Activated T-cell treated with anti-CD3 and anti-CD28 coated beads for 1 hour (primary cell): ENCODE results near the gene FREM2.

Source experiments
- DNase-seq: peaks from one replicate; pipeline ENCODE4 v3.0.0-alpha.2; 2020; ENCODE audit warnings: low read depth

The FREM2 gene

DNA sequence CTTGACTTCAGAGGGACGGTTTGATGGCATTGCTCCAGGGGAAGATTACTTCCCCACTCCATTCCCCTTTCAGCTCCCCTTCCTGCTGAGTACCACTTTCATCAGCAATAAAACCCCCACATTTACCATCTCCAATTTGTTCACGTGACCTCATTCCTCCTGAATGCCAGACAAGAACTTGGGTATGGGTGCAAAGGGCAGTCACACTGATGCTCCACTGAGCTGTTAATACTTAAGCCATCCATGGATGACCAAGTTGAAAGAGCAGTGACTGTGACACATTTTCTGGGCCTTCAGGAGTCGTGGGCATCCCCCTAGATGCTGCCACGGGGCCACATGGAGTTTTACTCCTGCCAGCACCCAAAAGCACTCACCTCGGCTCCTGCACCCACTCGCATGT is 210.6 kb downstream of the FREM2 start:
- no peak for DNase-seq

DNA sequence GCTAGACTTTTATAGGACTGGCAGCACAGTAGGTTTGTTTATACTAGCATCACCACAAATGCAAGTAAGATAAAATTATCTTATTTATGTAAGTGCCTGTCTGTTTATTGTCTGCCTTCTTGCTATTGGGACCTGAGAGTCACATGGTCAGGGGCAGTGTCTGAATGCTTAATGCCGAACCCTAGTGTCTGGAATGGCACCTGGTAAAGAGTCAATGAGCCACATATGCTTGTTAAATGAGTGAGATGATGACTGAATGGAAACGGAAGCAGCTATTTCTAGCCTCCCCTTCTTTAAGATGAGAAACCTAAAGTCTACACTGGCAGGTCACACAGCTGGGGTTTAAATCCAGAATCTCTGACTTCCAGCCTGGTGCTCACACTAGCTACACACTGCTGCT is 211.6 kb downstream of the FREM2 start:
- DNase-seq = no peak

DNA sequence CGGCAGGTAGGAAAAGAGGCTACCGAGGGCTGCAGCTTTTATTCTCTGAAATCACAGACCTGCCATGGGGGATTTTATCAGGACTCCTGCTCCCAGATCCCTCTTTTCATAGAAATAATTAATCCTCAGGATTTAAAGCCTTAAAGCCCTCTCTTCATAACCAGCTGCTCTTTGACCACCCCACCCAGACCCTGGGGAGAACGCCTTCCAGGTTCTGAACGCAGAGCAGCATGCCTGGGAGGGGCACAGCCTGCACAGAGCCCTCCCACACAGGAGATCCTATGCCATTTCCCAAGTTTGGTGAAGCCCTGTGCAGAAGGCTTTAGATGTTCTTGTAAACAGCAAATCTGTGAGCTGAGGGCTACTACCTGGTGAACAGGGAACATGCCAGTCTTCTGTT is 212.7 kb downstream of the FREM2 start:
- no peak for DNase-seq

DNA sequence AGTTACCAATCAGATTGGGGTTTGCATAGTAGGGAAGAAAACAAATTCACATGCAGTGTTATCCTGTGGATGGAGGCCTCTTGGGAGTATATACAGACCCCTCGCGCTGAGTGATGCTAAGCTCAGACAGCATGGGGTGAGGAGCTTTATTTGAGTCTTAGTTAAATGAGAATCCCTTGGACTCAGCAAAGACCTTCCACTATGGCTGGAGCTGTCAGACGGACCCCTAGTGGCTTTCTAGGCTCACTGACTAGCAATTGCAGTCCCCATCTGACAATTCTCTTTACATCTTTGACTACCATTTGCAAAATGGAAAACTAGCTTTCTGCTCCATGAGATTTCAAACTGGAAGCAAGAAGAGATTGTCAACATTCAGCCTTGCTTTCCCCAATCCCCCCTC is 213.3 kb downstream of the FREM2 start:
- DNase-seq = no peak

GRCh38 chr13:38902551-38902950 is 215.7 kb downstream of the FREM2 start:
- DNase-seq = no peak

- DNase-seq = no peak
Observed at GRCh38 chr13:38905081-38905480, 218.2 kb downstream of the FREM2 start.

DNA sequence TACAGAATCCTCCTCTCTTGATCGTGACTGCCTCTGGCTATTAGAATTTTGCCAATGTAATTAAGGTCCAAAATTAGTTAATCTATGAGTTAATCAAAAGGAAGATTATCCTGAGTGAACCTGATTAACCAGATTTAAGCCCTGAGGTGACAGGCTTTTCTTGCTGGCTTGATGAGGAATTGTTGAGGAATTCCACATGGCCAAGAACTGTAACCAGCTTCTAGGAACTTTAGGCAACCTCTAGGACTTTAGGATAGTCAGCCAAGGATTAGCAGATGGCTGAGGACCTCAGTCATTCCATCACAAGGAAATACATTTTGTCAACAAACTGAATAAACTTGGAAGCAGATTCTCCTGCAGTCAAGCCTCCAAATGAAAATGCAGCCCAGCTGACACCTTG is 219.0 kb downstream of the FREM2 start:
- no peak for DNase-seq

DNA sequence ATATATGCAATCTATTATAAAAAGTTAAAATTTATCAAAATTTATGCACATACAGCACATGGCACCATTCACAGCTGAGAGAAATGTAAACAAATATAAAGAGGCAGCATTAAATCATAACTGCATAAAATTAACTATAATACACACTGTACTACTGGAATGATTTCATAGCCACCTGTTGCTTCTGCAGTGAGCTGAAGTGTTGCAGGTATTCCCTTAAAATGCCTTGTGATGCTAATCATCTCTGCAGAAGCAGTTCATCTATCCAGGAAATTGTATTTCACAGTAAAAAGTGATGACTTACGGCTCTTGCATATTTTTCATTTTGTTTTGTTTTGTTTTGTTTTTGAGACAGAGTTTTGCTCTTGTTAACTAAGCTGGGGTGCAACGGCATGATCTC is 221.7 kb downstream of the FREM2 start:
- no peak for DNase-seq

- no peak for DNase-seq
Observed at GRCh38 chr13:38914070-38914469, 227.2 kb downstream of the FREM2 start.

GRCh38 chr13:38921081-38921480 is 234.2 kb downstream of the FREM2 start:
- no peak for DNase-seq

- DNase-seq = no peak
Observed at GRCh38 chr13:38922170-38922569, 235.3 kb downstream of the FREM2 start.

- no peak for DNase-seq
Observed at GRCh38 chr13:38933786-38934185, 246.9 kb downstream of the FREM2 start.
